ENCODE measurements around the gene CDC42SE1.

Gene CDC42SE1

DNA sequence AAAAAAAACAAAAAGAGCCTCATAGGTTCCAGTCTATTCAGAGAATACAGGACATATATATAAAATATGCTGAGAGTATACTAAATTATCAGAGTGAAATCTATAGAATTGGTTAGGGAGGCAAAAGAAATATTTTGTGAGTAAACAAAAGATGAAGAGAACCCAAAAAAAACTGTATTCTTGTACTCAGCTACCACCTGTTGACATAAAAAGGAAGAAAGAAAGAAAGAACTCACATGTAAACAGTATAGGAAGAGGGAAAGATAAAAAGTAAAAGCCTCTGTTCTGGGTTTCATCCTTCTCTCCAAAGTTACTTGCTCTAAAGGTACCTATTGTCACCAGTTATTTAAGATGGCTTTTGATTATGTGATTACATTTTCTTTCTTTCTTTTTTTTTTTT lies 33.0 kb downstream of the CDC42SE1 start:
- H3K4me3 ChIP-seq (ENCODE audit: low read depth, low read length): no peak overlapping the region
- no peak overlapping the region for H3K27ac ChIP-seq
- no peaks in the 10 kb centered on the region for H3K27me3 ChIP-seq (ENCODE audit: control insufficient read depth, insufficient read depth, low read length)
- H3K4me2 ChIP-seq (ENCODE audit: low read length): no peak overlapping the region
- H3K4me1 ChIP-seq: no peaks in the 10 kb centered on the region
- H3K9ac ChIP-seq: no peak overlapping the region
- H3K9me3 ChIP-seq (ENCODE audit: control insufficient read depth, low read length): no peaks in the 10 kb centered on the region
- H2AFZ ChIP-seq: no peak overlapping the region
- H3K36me3 ChIP-seq (ENCODE audit: control insufficient read depth, insufficient read depth, low read length): no peaks in the 10 kb centered on the region
- peaks cover 2% of the 10 kb centered on the region for H3K79me2 ChIP-seq
- TF ChIP-seq, protein P1, sequence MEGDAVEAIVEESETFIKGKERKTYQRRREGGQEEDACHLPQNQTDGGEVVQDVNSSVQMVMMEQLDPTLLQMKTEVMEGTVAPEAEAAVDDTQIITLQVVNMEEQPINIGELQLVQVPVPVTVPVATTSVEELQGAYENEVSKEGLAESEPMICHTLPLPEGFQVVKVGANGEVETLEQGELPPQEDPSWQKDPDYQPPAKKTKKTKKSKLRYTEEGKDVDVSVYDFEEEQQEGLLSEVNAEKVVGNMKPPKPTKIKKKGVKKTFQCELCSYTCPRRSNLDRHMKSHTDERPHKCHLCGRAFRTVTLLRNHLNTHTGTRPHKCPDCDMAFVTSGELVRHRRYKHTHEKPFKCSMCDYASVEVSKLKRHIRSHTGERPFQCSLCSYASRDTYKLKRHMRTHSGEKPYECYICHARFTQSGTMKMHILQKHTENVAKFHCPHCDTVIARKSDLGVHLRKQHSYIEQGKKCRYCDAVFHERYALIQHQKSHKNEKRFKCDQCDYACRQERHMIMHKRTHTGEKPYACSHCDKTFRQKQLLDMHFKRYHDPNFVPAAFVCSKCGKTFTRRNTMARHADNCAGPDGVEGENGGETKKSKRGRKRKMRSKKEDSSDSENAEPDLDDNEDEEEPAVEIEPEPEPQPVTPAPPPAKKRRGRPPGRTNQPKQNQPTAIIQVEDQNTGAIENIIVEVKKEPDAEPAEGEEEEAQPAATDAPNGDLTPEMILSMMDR (IDR thresholded peaks at IDR 0.05): no peak

DNA sequence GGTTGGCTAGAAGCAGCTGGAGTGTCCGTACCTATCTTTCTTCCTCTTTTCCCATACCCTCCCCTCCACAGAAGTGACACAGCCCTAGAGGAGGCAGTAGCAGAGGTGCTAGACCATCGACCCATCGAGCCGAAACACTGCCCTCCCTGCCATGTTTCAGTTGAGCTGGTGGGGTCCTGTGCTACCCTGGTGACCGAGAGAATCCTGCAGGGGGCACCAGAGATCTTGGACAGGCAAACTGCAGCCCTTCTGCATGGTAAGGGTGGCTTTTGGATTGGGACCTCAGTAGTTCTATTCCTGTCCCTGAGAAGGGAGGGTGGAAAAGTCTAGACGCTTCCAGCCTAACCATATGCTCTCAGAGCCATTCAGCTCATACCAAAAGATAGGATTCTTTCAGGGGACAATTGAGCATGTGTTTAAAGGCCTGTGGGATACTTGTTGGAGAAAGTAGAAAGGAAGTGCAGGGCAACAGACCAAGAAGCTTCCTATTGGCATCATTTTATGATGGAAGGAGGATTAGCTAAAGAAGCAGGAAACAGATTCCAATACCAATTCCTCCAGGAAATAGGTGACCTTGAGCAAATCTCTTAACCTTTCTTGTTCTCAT lies 34.8 kb downstream of the CDC42SE1 start:
- H3K4me3 ChIP-seq (ENCODE audit: low read depth, low read length): no peak overlapping the region
- H3K9ac ChIP-seq: no peak overlapping the region
- H2AFZ ChIP-seq: no peak overlapping the region
- H3K27me3 ChIP-seq (ENCODE audit: control insufficient read depth, insufficient read depth, low read length): no peaks in the 10 kb centered on the region
- no peak overlapping the region for H3K27ac ChIP-seq
- no peaks in the 10 kb centered on the region for H3K4me1 ChIP-seq
- H3K9me3 ChIP-seq (ENCODE audit: control insufficient read depth, low read length): no peaks in the 10 kb centered on the region
- TF ChIP-seq, protein P1 (IDR thresholded peaks at IDR 0.05): peak; percentile 57
- peaks cover 2% of the 10 kb centered on the region for H3K79me2 ChIP-seq
- no peak overlapping the region for H3K4me2 ChIP-seq (ENCODE audit: low read length)
- no peaks in the 10 kb centered on the region for H3K36me3 ChIP-seq (ENCODE audit: control insufficient read depth, insufficient read depth, low read length)

DNA sequence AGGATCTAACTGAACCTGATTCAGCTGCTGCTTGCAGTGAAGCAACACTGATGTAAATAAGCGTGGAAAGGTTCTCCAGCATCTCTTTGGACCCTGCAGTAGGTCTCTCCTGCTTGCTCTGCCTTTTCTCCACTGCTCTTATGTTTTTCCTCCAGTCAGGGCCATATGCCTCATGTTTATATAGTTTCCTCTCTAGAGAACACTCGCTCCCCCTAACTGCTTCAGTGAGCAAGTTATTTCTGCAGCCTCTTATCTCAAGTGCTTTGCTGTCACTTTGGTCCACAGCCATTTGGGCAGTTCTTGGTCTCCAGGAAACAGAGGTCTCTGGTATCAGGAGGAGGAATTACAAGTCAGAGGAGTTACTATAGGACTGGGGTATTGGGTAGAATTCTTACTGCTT lies 45.9 kb downstream of the CDC42SE1 start:
- no peaks in the 10 kb centered on the region for H3K27me3 ChIP-seq (ENCODE audit: control insufficient read depth, insufficient read depth, low read length)
- TF ChIP-seq, protein P1 (IDR thresholded peaks at IDR 0.05): no peak
- H2AFZ ChIP-seq: no peak overlapping the region
- H3K9ac ChIP-seq: no peak overlapping the region
- H3K9me3 ChIP-seq (ENCODE audit: control insufficient read depth, low read length): no peaks in the 10 kb centered on the region
- peak overlapping the region; percentile 58 for H3K4me2 ChIP-seq (ENCODE audit: low read length)
- no peaks in the 10 kb centered on the region for H3K36me3 ChIP-seq (ENCODE audit: control insufficient read depth, insufficient read depth, low read length)
- H3K27ac ChIP-seq: peak overlapping the region; percentile 39
- peak overlapping the region; percentile 33 for H3K4me3 ChIP-seq (ENCODE audit: low read depth, low read length)
- peaks cover 4% of the 10 kb centered on the region for H3K79me2 ChIP-seq
- peaks cover 4% of the 10 kb centered on the region for H3K4me1 ChIP-seq

DNA sequence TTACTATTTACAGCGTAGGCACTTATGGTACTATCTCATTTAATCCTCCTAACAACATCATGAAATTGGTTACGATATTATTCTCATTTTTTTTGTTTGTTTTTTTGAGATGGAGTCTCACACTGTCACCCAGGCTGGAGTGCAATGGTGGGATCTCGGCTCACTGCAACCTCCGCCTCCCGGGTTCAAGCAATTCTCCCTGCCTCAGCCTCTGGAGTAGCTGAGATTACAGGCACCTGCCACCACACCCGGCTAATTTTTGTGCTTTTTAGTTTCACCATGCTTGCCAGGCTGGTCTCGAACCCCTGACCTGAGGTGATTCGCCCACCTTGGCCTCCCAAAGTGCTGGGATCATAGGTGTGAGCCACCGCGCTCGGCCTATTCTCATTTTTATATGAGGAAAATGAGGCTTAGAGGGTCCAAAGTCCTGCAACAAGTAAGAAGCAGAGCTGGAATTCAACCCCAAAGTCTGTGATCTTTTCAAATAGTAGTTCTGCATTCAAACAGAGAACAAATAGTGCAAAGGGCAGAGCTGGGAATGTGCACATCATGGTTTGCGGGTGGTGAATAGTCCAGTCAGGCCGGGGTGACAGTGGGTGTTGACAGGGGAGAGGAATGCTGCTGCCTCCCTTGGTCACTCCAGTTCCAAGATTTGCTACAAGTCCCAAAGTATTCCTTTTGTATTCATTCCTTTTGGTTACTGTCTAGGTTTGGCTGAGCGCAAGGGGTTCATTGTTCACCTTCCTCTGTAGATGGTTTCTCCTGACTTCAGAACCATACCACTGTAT lies 46.5 kb downstream of the CDC42SE1 start:
- peaks cover 5% of the 10 kb centered on the region for H3K4me1 ChIP-seq
- peak overlapping the region; percentile 39 for H3K27ac ChIP-seq

More for the DNA sequence above, 46.5 kb downstream of the CDC42SE1 start:
- H3K9ac ChIP-seq: no peak overlapping the region
- peaks cover 4% of the 10 kb centered on the region for H3K79me2 ChIP-seq
- H3K27me3 ChIP-seq (ENCODE audit: control insufficient read depth, insufficient read depth, low read length): no peaks in the 10 kb centered on the region
- H3K4me2 ChIP-seq (ENCODE audit: low read length): peak overlapping the region; percentile 58
- TF ChIP-seq, protein P1 (IDR thresholded peaks at IDR 0.05): no peak
- H3K36me3 ChIP-seq (ENCODE audit: control insufficient read depth, insufficient read depth, low read length): no peaks in the 10 kb centered on the region
- H2AFZ ChIP-seq: no peak overlapping the region
- H3K9me3 ChIP-seq (ENCODE audit: control insufficient read depth, low read length): no peaks in the 10 kb centered on the region
- H3K4me3 ChIP-seq (ENCODE audit: low read depth, low read length): peak overlapping the region; percentile 33
